Measurements from ENCODE around the gene SLC9A8.

DNA sequence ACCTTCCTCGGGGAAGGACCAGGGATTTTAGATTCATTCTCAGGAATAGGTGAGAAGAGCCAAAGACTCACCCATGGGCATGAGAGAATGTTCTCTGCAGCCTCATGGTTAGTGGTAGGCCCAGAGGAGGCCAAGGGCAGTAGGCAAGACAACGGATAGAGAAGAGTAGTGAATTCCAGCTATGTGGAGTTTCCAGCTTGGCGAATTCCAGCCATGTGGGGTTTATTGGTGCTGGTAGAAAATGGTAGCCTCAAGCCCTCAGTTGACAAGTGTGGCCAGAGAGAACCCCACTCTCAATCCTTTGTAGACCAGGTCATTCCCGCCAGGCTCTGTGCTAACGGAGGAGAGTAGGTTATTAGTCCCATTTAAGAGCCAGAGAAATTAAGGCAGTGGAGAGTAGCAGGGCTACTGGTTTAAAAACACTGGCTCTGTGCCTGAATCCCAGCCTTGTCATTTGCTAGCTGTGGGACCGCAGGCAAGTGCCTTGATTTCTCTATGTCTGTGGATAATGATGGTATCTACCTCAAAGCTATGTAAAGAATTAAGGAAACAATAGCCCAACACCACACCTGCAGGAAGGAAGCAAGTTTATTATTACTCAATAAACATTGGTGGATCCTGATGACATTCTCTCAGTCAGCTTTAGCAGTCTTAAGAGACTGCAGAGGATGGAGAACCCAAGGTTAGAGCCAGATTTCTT is 2.0 kb upstream of the SLC9A8 start:
- TF ChIP-seq, protein P1, sequence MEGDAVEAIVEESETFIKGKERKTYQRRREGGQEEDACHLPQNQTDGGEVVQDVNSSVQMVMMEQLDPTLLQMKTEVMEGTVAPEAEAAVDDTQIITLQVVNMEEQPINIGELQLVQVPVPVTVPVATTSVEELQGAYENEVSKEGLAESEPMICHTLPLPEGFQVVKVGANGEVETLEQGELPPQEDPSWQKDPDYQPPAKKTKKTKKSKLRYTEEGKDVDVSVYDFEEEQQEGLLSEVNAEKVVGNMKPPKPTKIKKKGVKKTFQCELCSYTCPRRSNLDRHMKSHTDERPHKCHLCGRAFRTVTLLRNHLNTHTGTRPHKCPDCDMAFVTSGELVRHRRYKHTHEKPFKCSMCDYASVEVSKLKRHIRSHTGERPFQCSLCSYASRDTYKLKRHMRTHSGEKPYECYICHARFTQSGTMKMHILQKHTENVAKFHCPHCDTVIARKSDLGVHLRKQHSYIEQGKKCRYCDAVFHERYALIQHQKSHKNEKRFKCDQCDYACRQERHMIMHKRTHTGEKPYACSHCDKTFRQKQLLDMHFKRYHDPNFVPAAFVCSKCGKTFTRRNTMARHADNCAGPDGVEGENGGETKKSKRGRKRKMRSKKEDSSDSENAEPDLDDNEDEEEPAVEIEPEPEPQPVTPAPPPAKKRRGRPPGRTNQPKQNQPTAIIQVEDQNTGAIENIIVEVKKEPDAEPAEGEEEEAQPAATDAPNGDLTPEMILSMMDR (IDR thresholded peaks at IDR 0.05; ENCODE audit: insufficient read depth, low read depth, low read length), result no peak
- TF ChIP-seq EZH2 (IDR thresholded peaks at IDR 0.05; ENCODE audit: insufficient read depth, low read length), result no peak

Data from astrocyte (in vitro differentiated cells and primary cell).